MM.1S (cell line): ENCODE measurements around the gene TCF12.

Source experiments
- EZH2 ChIP-seq: fragments of 300-600 bp; sonication (generic); optimal IDR thresholded peaks from 2 replicates; pipeline ENCODE3; 2017; ENCODE audit warnings: low read depth, mild to moderate bottlenecking, antibody characterized with exemption, low read length, mixed read lengths
- EZH2phosphoT487 ChIP-seq: fragments of 300-600 bp; sonication (generic); IDR thresholded peaks from 2 replicates; pipeline ENCODE4 v1.6.1; 2018; ENCODE audit warnings: antibody characterized with exemption, low read length
- TF ChIP-seq, protein P1 (sequence below): fragments of 300-600 bp; sonication (generic); IDR thresholded peaks from 2 replicates; pipeline ENCODE4 v1.5.1; 2016; ENCODE audit warnings: antibody characterized with exemption, low read length, mixed read lengths

DNA sequence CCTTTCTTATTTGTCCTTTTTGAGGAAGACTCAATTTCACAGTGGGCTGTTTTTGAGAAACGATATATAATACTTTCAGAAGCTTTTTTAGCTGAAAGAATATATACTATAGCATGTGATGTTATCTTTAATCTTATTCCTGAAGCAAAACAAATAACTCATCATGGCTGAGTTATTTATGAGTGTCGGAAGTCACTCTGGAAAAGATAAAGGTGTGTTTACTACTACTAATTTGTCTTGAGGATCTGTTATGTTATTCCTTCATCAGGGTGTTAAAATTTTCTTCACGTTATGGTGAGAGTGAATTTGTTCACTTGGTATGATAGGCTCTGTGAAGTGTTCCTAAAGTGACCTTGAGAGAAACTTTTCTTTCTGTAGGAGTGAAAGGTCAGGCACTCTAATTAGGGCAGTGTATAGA is 4.7 kb downstream of the TCF12 start:
- TF ChIP-seq EZH2 (no peak), EZH2phosphoT487 (no peak)
- TF ChIP-seq, protein P1, sequence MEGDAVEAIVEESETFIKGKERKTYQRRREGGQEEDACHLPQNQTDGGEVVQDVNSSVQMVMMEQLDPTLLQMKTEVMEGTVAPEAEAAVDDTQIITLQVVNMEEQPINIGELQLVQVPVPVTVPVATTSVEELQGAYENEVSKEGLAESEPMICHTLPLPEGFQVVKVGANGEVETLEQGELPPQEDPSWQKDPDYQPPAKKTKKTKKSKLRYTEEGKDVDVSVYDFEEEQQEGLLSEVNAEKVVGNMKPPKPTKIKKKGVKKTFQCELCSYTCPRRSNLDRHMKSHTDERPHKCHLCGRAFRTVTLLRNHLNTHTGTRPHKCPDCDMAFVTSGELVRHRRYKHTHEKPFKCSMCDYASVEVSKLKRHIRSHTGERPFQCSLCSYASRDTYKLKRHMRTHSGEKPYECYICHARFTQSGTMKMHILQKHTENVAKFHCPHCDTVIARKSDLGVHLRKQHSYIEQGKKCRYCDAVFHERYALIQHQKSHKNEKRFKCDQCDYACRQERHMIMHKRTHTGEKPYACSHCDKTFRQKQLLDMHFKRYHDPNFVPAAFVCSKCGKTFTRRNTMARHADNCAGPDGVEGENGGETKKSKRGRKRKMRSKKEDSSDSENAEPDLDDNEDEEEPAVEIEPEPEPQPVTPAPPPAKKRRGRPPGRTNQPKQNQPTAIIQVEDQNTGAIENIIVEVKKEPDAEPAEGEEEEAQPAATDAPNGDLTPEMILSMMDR = no peak
